ENCODE data around the gene FARP2.
"Not testable (repeated sequence)": the region's sequence is repeated elsewhere in the genome, so short reads cannot be mapped to it uniquely, and the experiment has no call there.

Gene FARP2

DNA sequence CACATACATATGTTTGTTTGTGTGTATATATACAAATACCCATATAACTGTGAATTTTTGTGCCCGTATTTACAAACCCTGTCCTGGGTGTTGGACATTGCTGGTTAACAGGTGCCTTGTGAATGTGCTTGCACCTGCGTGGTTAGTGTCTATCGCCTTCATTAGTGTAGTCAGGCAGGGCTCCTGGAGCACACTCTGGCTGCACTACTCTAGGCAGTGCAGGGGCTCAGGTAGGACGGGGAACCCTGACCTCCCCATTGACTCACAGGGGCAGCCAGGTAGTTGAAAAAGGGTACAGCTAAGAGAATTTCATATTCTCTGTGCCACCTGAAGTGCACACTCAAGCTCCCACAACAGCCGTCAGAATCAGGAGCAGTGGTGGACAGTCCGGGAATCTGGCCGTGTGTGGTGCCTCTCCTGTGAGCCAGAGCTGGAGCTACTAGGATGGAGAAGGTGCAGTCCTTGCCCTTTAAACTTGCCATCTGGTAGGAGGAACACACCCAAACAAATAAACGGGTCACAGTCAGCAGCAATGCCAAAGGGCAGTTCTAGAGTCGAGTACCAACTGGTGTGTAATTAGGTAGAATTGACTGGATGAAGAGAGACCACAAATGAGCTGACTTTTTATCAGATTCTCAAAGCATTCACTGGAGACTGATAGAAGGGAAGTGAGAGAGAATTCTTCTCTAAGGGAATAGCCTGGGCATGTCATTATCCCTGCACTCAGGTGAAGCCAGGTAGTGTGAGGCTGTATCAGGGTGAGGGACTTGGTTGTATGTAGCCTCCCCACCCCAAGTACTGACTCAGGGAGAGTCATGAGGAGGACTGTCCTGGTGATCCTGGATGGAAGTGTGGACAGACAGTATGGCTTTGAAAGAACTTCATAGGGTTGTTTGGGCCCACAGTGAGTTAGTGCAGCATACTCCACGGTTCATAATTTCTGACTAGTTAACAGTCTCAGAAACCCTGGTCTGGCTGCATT, 44.1 kb downstream of the FARP2 start:
- in situ Hi-C loops (cut with HindIII; ENCODE audit: low sequenced_read_pairs), result no loop called here

GRCh38 chr2:241408849-241409248, 52.8 kb downstream of the FARP2 start:
- in situ Hi-C loops (cut with HindIII; ENCODE audit: low sequenced_read_pairs), result no loop called here

- in situ Hi-C loops (cut with HindIII; ENCODE audit: low sequenced_read_pairs), result no loop called here
These were observed 54.7 kb downstream of the FARP2 start for GRCh38 chr2:241410739-241411176.

- in situ Hi-C loops (cut with HindIII; ENCODE audit: low sequenced_read_pairs), result no loop called here
These were observed 56.1 kb downstream of the FARP2 start for GRCh38 chr2:241412144-241412543.

GRCh38 chr2:241413501-241413900, 57.4 kb downstream of the FARP2 start:
- in situ Hi-C loops (cut with HindIII; ENCODE audit: low sequenced_read_pairs), result not testable (repeated sequence)

GRCh38 chr2:241413929-241414580, 58.0 kb downstream of the FARP2 start:
- in situ Hi-C loops (cut with HindIII; ENCODE audit: low sequenced_read_pairs), result no loop called here

- in situ Hi-C loops (cut with HindIII; ENCODE audit: low sequenced_read_pairs), result no loop called here
These were observed 59.1 kb downstream of the FARP2 start for GRCh38 chr2:241415196-241415595.

- in situ Hi-C loops (cut with HindIII; ENCODE audit: low sequenced_read_pairs), result no loop called here
These were observed 61.5 kb downstream of the FARP2 start for GRCh38 chr2:241417626-241418025.

- in situ Hi-C loops (cut with HindIII; ENCODE audit: low sequenced_read_pairs), result no loop called here
These were observed 65.2 kb downstream of the FARP2 start for GRCh38 chr2:241421330-241421729.

GRCh38 chr2:241421942-241422341, 65.9 kb downstream of the FARP2 start:
- in situ Hi-C loops (cut with HindIII; ENCODE audit: low sequenced_read_pairs), result not testable (repeated sequence)

GRCh38 chr2:241422350-241422749, 66.3 kb downstream of the FARP2 start:
- in situ Hi-C loops (cut with HindIII; ENCODE audit: low sequenced_read_pairs), result no loop called here

DNA sequence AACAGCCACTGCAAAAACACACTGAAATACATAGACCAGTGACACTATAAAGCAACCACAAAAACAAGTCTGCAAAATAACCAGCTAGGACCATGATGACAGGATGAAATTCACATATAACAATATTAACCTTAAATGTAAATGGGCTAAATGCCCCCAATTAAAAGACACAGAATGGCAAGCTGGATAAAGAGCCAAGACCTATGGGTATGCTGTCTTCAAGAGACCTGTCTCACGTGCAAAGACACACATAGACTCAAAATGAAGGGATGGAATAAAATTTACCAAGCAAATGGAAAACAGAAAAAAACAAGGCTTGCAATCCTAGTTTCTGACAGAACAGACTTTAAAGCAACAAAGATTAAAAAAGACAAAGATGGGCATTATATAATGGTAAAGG, 67.4 kb downstream of the FARP2 start:
- in situ Hi-C loops (cut with HindIII; ENCODE audit: low sequenced_read_pairs), result not testable (repeated sequence)

DNA sequence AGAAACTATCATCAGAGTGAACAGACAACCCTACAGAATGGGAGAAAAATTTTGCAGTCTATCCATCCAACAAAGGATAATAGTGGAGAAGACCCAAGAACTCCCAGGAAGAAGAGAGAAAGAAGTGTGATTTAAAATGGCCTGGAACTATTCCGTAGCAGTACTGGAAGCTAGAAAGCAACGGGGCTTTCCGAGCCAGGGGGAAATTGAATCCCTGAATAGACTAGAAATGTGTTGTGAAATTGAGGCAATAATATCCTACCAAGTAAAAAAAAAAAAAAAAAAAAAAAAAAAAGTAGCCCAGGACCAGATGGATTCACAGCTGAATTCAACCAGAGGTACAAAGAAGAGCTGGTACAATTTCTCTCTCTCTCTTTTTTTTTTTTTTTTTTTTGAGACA, 69.3 kb downstream of the FARP2 start:
- in situ Hi-C loops (cut with HindIII; ENCODE audit: low sequenced_read_pairs), result loop anchor here (5.0 kb wide), 1 partner anchor 38 kb away; no protein-coding TSS in a partner anchor

- in situ Hi-C loops (cut with HindIII; ENCODE audit: low sequenced_read_pairs), result loop anchor here (5.0 kb wide), 3 partner anchors 52 to 103 kb away; no protein-coding TSS in a partner anchor
These were observed 74.1 kb downstream of the FARP2 start for GRCh38 chr2:241430178-241430577.

DNA sequence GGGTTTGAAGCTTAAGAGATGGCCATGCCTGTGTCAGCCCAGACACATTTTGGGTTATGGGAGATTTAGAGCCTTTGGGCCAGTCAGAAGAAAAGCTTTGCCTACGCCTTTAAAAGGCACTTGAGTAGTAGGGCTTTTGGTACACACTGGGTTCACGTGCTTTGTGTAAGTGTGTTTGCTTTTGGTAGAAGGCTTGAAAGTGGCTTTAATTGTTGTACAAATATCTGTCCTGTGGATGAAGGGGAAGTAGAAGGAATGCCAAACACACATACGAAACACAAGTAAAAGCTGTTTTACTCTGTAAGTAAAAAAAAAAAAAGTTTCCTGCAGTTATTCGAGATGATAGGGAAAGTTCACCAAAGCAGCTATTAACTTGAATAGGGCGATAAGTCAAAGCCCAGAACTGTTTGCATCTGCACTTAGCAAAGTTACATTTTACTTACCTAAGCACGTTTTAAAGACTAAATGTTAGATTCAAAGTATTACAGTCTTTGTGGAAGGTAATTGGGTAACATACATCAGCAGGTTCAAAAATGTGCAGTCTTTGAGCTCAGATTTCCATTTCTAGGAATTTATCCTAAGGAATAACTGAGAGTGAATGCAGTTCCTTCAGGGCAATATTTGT, 76.9 kb downstream of the FARP2 start:
- in situ Hi-C loops (cut with HindIII; ENCODE audit: low sequenced_read_pairs), result loop anchor here (5.0 kb wide), 3 partner anchors 49 to 106 kb away; no protein-coding TSS in a partner anchor

DNA sequence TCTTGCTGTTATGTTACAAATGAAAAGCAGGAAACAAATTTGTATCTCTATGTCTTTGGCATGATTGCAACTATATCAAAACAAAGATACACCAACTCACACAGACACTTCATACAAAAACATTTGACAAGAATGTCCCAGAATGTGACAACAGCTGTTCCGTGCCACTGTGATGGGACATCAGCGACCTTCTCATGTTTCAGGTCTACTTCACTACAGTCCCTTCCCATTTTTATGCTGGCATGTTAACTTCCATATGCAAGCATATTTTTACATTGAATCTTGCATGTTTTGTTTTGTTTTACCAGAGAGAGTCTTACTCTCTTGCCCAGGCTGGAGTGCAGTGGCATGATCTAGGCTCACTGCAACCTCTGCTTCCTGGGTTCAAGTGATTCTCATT, 81.1 kb downstream of the FARP2 start:
- in situ Hi-C loops (cut with HindIII; ENCODE audit: low sequenced_read_pairs), result no loop called here

- in situ Hi-C loops (cut with HindIII; ENCODE audit: low sequenced_read_pairs), result no loop called here
These were observed 85.4 kb downstream of the FARP2 start for GRCh38 chr2:241441492-241441891.

DNA sequence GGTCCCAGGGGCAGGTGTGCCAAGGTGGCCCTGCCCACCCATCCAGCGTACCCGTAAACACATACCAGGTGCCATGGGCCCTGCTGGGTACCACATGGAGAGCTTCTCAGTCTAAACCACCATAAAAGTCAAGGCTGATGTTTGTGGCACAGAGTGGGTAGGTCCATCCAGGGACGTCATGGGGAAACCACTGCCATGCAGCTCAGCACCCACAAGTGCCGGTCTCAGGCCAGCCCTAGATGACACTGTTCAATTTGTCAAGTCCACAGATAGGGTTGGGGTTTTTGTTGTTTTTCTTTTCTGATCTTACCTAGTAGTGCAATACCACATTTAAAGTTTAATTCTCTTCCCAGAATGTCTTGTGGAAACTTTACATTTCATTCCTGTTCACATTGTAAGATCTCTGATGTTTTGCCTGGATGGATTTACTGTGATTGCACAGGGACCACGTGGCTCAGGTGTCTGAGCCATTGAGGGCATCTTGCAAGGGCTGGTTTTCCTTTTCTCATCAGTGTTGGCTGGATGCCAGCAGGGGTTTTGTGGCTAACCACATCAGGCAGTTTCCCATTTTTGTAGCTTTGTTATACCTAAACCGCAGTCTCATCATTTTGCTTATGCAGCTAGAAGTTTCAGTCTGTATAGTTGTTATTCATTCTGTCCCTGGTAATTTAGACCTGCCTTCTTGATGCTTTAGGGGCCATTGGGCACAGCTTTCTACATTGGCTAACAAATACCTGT, 87.6 kb downstream of the FARP2 start:
- in situ Hi-C loops (cut with HindIII; ENCODE audit: low sequenced_read_pairs), result no loop called here

- in situ Hi-C loops (cut with HindIII; ENCODE audit: low sequenced_read_pairs), result no loop called here
These were observed 89.3 kb downstream of the FARP2 start for GRCh38 chr2:241445426-241445825.

DNA sequence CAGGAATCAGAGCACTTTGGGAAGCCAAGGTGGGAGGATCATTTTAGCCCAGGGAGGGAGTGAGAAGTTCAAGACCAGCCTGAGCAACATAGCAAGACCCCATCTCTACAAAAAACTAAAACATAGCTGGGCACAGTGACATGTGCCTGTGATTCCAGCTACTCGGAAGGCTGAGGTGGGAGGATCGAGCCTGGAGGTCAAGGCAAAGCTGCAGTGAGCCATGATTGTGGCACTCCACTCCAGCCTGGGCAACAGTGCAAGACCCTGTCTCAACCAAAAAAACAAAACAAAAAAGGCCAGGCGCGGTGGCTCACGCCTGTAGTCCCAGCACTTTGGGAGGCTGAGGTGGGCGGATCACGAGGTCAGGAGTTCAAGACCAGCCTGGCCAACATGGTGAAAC, 94.0 kb downstream of the FARP2 start:
- in situ Hi-C loops (cut with HindIII; ENCODE audit: low sequenced_read_pairs), result not testable (repeated sequence)
